NCI-H2081 treated with DMSO at 0.1 percent for 48 hours (cell line): ENCODE results near the gene DNAH10.

Source experiments
- DNase-seq: peaks from one replicate; lab custom pipeline; 2025; lab: John Stamatoyannopoulos, UW

The DNAH10 gene

GRCh38 chr12:123790905-123791467 is 28.9 kb downstream of the DNAH10 start:
- DNase-seq = no peak

DNA sequence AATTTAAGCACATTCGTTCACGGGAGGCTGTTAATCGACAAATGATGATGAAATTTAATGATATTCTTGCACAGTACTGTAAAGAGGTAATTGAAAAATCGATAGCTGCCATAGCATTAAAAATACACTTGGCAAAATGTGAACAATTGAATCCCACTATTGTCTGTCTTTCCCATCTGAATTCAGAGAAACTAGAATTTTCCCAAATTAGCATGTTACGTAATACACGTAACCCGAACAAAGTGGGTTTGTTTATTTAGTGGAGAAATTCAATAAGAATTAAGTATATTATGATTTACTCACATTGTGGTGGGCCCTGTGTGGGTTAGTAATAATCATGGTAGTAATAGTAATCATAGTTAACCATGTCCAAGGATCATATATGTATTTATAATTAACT is 31.9 kb downstream of the DNAH10 start:
- DNase-seq = no peak

GRCh38 chr12:123798518-123798917 is 36.4 kb downstream of the DNAH10 start:
- no peak for DNase-seq

GRCh38 chr12:123799227-123799626 is 37.1 kb downstream of the DNAH10 start:
- DNase-seq = no peak

DNA sequence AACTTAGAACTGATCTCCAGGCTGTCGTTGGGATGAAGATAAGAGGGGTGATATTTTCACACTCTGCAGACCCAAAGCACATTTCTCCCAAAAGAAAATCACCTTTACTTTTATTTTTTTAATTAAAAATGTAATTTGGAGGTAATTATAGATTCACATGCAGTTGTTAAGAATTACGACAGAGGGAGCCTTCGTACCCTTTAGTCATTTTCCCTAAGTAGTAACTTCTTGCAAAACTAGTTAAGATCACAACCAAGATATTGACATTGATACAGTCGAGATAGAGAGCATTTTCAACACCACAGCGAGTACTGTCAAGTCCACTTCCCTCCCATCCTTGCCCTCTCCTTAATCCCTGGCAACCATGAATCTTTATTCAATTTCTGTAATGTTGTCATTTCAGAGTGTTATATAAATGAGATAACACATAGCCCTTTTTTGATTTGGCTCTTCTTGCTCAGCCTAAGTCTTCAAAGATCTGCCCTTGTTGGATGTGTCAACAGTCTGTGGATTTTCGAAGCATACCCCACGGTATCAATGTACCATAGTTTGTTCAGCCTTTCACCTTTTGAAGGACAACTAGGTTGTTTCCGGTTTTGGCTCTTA is 39.6 kb downstream of the DNAH10 start:
- DNase-seq = no peak

DNA sequence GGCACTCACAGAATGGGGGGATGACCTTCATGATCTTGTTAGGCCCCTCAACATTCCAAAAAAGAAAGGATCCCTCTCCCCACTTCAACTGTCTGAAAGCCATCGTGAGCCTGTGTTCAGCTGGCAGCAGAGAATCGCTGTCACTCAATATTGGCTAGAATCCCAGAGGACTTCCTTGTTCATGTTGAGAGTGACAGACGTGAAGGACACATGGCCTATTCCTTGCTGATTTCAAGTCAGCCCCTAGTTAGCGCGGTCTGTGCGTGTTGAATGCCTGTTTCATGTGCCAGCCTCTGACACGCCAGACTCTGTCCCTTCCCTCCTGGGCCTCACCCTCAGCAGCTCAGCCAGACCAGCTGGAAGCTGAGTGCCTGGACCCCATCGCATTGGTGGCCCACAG is 43.1 kb downstream of the DNAH10 start:
- no peak for DNase-seq

DNA sequence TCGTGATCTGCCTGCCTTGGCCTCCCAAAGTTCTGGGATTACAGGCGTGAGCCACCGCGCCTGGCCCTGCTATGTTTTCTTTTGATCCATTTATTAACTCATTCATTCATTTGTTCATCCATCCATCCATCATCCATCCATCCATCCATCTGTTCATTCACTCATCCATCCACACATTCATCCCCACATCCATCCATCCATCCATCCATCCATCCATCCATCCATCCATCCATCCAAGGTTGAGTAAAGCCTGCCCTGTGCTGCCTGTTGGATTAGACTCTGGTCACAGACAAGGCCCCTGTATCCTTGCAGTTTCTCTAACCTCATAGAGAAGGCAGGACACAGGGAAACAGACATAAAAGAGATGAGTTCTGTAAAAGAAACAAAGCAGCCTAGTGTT is 44.9 kb downstream of the DNAH10 start:
- no peak for DNase-seq

DNA sequence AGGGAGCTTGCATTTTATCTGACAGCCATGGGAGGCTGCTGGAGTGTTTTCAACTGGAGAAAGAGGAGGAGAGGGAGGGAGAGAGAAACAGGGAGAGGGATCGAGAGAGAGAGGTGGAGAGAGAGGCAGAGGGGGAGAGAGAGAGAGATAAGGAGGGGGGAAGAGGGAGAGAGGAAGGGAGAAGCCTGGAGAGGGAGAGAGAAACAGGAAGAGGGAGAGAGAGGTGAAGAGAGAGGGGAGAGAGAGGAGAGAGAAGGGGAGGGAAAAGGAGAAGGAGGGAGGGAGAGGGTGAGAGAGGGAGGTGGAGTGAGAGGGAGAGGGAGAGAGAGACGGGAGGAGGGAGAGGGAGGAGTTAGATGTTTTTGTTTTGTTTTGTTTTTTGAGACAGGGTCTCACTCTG is 45.6 kb downstream of the DNAH10 start:
- no peak for DNase-seq

DNA sequence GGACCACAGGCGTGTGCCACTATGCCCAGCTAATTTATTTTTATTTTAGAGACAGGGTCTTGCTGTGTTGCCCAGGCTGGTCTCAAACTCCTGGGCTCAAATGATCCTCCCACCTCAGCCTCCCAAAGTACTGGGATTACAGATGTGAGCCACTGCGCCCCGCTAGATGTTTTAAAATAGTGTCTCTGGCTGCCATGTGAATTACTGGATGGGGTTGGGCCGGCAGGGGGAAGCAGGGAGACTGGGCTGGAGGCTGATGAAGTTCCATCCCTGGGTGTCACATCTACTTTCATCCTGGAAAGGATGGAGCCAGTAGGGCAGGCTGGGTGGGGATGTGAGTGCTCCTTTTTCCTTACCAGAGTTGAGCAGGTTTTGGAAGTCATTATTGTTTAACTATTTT is 46.1 kb downstream of the DNAH10 start:
- DNase-seq = no peak

GRCh38 chr12:123813349-123813748 is 51.2 kb downstream of the DNAH10 start:
- no peak for DNase-seq

- no peak for DNase-seq
Observed at GRCh38 chr12:123815968-123816367, 53.9 kb downstream of the DNAH10 start.

- no peak for DNase-seq
Observed at GRCh38 chr12:123816896-123817537, 54.9 kb downstream of the DNAH10 start.

- DNase-seq = no peak
Observed at GRCh38 chr12:123822804-123823203, 60.7 kb downstream of the DNAH10 start.

DNA sequence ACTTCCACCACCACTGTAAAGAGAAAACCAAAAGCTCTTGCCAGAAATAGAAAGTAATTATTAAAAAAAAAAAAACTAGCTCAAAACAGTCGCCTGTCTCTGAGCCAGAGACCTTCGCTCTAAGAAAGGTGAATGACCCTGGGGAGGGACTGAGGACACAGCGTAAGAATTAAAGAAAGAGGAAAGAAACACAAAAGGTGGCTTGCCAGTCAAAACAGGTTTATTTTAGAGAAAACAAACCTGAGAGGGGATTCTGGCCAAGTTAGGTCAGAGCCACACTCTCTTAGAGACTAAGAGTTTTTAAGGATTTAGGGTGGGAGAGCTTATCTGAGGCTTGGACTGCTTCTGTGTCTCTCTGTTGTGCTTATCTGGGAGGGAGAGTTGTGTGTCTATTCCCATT is 66.0 kb downstream of the DNAH10 start:
- DNase-seq = no peak

GRCh38 chr12:123828854-123829547 is 66.9 kb downstream of the DNAH10 start:
- DNase-seq = no peak

- no peak for DNase-seq
Observed at GRCh38 chr12:123829561-123829960, 67.5 kb downstream of the DNAH10 start.

DNA sequence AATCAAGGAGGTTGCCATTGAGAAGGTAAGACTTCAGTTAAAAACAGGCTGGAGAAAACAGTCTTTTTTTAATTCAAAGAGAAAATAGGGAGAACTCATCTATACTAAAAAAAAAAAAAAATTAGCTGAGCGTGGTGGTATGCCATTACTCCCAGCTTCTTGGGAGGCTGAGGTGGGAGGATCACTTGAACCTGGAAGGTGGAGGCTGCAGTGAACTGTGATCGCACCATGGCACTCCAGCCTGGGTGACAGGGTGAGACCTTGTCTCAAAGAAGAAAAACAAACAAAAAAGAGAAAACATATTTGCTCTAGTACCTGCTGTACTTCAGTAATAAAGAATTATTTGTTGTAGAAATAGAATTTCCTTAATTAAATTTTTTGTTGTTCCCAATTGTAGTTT is 68.6 kb downstream of the DNAH10 start:
- no peak for DNase-seq

DNA sequence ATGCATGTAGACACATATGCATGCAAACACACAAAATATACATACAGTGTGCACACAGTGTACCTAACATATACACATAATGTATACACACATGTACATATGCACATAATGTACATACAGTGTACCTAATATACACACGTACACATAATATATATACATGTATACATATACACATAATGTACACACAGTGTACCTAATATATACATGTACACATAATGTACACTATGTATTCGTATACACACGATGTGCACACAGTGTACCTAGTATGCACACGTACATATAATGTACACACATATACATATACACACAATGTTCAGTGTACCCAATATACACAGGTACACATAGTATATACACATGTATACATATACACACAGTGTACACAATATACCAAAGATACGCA is 70.0 kb downstream of the DNAH10 start:
- no peak for DNase-seq

DNA sequence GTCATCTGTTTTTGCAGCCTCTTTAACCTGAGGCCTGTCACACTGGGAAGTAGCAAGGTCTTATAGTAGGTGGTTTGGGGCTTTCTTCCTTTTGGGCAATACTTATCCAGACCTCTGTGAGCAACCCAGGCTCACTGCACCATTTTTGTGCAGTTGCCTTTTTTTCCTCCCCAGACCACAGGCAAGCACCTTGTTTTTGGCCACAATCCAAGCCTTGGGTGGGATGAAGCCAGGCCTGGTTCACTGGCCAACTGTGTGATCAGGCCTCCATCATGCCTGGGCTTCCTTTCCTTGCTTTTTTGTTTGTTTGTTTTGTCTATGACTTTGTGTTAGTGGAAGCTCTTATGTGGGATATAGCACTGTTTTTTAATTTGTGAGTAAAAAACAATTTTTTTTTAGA is 71.7 kb downstream of the DNAH10 start:
- no peak for DNase-seq

DNA sequence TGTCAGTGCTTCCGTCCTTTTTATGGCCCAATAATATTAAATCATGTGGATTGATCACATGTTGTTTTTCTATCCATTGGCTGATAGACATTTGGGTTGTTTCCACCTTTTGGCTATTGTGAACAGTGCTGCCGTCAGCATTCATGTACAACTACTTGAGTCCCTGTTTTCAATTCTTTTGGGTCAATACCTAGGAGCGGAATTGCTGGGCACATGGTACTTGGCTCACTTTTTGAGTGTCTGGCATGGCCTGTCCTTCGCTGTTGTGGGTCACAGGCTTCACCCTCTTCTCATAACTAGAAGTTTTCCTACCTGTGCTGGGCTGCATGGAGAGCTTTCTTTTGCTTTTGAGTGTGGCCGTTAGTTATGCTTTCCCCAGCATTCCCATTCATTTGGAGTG is 72.7 kb downstream of the DNAH10 start:
- DNase-seq = no peak

DNA sequence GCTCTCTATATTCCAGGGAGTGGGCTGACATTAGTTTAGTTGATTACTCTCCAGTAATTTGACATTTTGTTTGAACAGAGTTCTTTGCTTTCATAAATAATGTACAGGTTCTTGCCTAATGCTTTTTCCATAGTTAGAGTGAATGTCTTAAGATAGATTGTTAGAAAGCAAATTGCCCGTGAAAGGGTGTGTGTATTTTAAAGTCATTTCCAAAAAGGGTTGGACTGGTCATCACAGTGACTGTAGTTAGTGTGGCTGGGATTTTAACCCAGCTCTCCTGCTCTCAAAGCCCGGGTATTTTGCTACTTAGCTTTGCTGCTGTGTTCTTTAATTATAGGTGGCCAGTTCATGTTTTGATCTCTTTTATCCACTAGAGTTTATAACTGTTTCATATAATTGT is 74.2 kb downstream of the DNAH10 start:
- DNase-seq = no peak

GRCh38 chr12:123839826-123840225 is 77.7 kb downstream of the DNAH10 start:
- no peak for DNase-seq

DNA sequence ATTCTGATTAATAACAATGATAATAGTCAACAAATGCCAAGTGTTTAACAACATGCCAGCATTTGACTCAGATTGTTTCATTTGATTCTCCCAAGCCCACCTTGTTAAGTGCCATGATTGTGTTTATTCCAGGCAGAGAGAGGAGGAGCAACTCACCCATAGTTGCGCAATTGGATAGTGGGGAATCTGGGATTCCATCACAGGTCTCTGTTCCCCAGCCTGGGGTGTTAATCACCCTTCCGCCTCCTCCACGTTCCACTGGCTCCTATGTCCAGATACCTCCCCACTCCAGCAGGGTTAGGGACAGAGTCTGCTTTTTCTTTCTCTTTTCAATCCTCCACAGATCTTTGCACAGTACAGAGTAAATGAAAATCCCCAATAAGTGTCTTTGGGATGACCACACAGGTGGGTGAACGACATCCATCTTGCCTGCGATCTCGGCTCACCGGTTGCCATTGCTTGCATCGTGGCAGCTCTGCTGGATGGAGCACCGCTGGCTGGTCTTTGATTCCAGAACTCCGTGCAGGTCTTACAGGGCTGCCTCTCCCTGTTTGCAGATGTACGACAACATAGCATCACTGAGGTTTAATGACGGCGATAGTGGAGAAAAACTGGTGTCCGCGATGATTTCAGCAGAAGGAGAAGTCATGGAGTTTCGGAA is 78.8 kb downstream of the DNAH10 start:
- no peak for DNase-seq
